SK-N-SH treated with all-trans-retinoic acid at 6 μM for 48 hours (cell line): ENCODE results near the gene SCUBE2.

Source experiments
- ATAC-seq: fragments of 200-7000 bp; cut with Tn5 transposase; 3 replicates; pipeline ENCODE4 v1.9.1; 2020; ENCODE audit warnings: mild to moderate bottlenecking, moderate library complexity
- ARNTL ChIP-seq: fragments of 450-650 bp; formaldehyde crosslinking; IDR thresholded peaks from 2 replicates; pipeline ENCODE4 v1.5.0; 2020; ENCODE audit warnings: low read depth, mild to moderate bottlenecking, moderate library complexity, borderline replicate concordance
- BACH2 ChIP-seq: fragments of 250-450 bp; sonication (Bioruptor Pico); IDR thresholded peaks from 2 replicates; pipeline ENCODE4 v1.9.0; 2021; ENCODE audit warnings: mild to moderate bottlenecking, borderline replicate concordance
- CSDC2 ChIP-seq: fragments of 250-450 bp; sonication (Bioruptor Pico); IDR thresholded peaks from 2 replicates; pipeline ENCODE4 v1.5.0; 2020; ENCODE audit warnings: mild to moderate bottlenecking, moderate library complexity
- ESRRG ChIP-seq: fragments of 250-450 bp; sonication (Bioruptor Pico); IDR thresholded peaks from 2 replicates; pipeline ENCODE4 v1.6.1; 2021; ENCODE audit warnings: mild to moderate bottlenecking
- GLIS3 ChIP-seq: fragments of 250-450 bp; sonication (Bioruptor Pico); IDR thresholded peaks from 2 replicates; pipeline ENCODE4 v1.5.0; 2020; ENCODE audit warnings: mild to moderate bottlenecking, moderate library complexity
- ISL1 ChIP-seq: fragments of 250-450 bp; sonication (Bioruptor Pico); IDR thresholded peaks from 2 replicates; pipeline ENCODE4 v2.1.2; 2022; ENCODE audit warnings: mild to moderate bottlenecking, moderate library complexity
- OSR1 ChIP-seq: fragments of 250-450 bp; sonication (Bioruptor Pico); IDR thresholded peaks from 2 replicates; pipeline ENCODE4 v1.8.0; 2022; ENCODE audit warnings: moderate library complexity, mild to moderate bottlenecking, inconsistent platforms
- PPARA ChIP-seq: fragments of 250-450 bp; sonication (Bioruptor Pico); IDR thresholded peaks from 2 replicates; pipeline ENCODE4 v1.5.0; 2020; ENCODE audit warnings: mild to moderate bottlenecking, borderline replicate concordance
- RARB ChIP-seq: fragments of 250-450 bp; sonication (Bioruptor Pico); IDR thresholded peaks from 2 replicates; pipeline ENCODE4 v1.8.0; 2021; ENCODE audit warnings: mild to moderate bottlenecking, moderate library complexity
- SNAI2 ChIP-seq: fragments of 250-450 bp; sonication (Bioruptor Pico); IDR thresholded peaks from 2 replicates; pipeline ENCODE4 v1.5.0; 2020; ENCODE audit warnings: mild to moderate bottlenecking, moderate library complexity
- TCF4 ChIP-seq: fragments of 250-450 bp; sonication (Bioruptor Pico); IDR thresholded peaks from 2 replicates; pipeline ENCODE4 v1.8.0; 2021; ENCODE audit warnings: mild to moderate bottlenecking, moderate library complexity, borderline replicate concordance
- TOX ChIP-seq: fragments of 250-450 bp; sonication (Bioruptor Pico); IDR thresholded peaks from 2 replicates; pipeline ENCODE4 v1.8.0; 2021; ENCODE audit warnings: mild to moderate bottlenecking, moderate library complexity, borderline replicate concordance
- ZC3H10 ChIP-seq: fragments of 250-450 bp; sonication (Bioruptor Pico); IDR thresholded peaks from 2 replicates; pipeline ENCODE4 v1.5.1; 2021; ENCODE audit warnings: mild to moderate bottlenecking, moderate library complexity
- ZFP3 ChIP-seq: fragments of 250-450 bp; sonication (Bioruptor Pico); IDR thresholded peaks from 2 replicates; pipeline ENCODE4 v1.5.0; 2020; ENCODE audit warnings: mild to moderate bottlenecking, moderate library complexity
- ZFP30 ChIP-seq: fragments of 450-650 bp; formaldehyde crosslinking; IDR thresholded peaks from 2 replicates; pipeline ENCODE4 v1.5.0; 2022; ENCODE audit warnings: mild to moderate bottlenecking, moderate library complexity
- ZNF565 ChIP-seq: fragments of 450-650 bp; formaldehyde crosslinking; conservative IDR thresholded peaks from 2 replicates; pipeline ENCODE4 v1.5.0; 2020; ENCODE audit warnings: low read depth, mild to moderate bottlenecking, moderate library complexity
- ZNF70 ChIP-seq: fragments of 450-650 bp; formaldehyde crosslinking; IDR thresholded peaks from 2 replicates; pipeline ENCODE4 v1.5.0; 2020; ENCODE audit warnings: mild to moderate bottlenecking, moderate library complexity
- ZNF8 ChIP-seq: fragments of 450-650 bp; formaldehyde crosslinking; IDR thresholded peaks from 2 replicates; pipeline ENCODE4 v1.5.0; 2020; ENCODE audit warnings: mild to moderate bottlenecking, moderate library complexity
- TF ChIP-seq, protein P1 (sequence below): fragments of 250-450 bp; sonication (Bioruptor Pico); IDR thresholded peaks from 2 replicates; pipeline ENCODE4 v1.5.0; 2020; ENCODE audit warnings: mild to moderate bottlenecking, moderate library complexity
- TF ChIP-seq, protein P2 (sequence below): fragments of 250-450 bp; sonication (Bioruptor Pico); IDR thresholded peaks from 2 replicates; pipeline ENCODE4 v1.8.0; 2021; ENCODE audit warnings: low read depth, mild to moderate bottlenecking, moderate library complexity, borderline replicate concordance
- TF ChIP-seq, protein P3 (sequence below): fragments of 250-450 bp; sonication (Bioruptor Pico); IDR thresholded peaks from 2 replicates; pipeline ENCODE4 v1.5.1; 2021; ENCODE audit warnings: mild to moderate bottlenecking, moderate library complexity
- TF ChIP-seq, protein P4 (sequence below): fragments of 250-450 bp; sonication (Bioruptor Pico); IDR thresholded peaks from 2 replicates; pipeline ENCODE4 v1.8.0; 2020; ENCODE audit warnings: mild to moderate bottlenecking, moderate library complexity, borderline replicate concordance
- TF ChIP-seq, protein P5 (sequence below): fragments of 250-450 bp; sonication (Bioruptor Pico); IDR thresholded peaks from 2 replicates; pipeline ENCODE4 v1.5.1; 2020; ENCODE audit warnings: low read depth, mild to moderate bottlenecking, moderate library complexity

Gene SCUBE2

DNA sequence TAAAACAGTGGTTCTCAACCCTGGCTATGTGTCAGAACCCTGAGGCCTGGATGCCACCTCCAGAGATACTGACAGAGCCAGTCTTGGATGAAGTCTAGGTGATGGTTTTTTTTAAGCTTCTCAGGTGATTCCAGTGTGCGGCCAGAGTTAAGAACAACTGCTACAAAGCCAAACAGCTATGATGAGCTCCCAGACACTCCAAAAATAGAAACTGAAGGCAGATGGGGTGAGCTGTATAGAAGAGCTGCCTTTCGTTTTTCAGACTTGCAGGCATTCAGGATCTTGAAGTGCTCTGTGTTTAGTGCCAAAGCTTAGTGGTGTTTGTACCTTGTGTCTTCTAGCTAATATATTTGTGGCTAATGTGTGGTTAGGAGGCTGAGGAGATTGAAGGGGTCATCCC, 14.2 kb downstream of the SCUBE2 start:
- no peak for TF ChIP-seq TCF4 (CRISPR knock-in tag)
- TF ChIP-seq SNAI2: no peak
- TF ChIP-seq, protein P1, sequence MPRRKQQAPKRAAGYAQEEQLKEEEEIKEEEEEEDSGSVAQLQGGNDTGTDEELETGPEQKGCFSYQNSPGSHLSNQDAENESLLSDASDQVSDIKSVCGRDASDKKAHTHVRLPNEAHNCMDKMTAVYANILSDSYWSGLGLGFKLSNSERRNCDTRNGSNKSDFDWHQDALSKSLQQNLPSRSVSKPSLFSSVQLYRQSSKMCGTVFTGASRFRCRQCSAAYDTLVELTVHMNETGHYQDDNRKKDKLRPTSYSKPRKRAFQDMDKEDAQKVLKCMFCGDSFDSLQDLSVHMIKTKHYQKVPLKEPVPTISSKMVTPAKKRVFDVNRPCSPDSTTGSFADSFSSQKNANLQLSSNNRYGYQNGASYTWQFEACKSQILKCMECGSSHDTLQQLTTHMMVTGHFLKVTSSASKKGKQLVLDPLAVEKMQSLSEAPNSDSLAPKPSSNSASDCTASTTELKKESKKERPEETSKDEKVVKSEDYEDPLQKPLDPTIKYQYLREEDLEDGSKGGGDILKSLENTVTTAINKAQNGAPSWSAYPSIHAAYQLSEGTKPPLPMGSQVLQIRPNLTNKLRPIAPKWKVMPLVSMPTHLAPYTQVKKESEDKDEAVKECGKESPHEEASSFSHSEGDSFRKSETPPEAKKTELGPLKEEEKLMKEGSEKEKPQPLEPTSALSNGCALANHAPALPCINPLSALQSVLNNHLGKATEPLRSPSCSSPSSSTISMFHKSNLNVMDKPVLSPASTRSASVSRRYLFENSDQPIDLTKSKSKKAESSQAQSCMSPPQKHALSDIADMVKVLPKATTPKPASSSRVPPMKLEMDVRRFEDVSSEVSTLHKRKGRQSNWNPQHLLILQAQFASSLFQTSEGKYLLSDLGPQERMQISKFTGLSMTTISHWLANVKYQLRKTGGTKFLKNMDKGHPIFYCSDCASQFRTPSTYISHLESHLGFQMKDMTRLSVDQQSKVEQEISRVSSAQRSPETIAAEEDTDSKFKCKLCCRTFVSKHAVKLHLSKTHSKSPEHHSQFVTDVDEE (CRISPR knock-in tag): no peak
- no peak for TF ChIP-seq OSR1 (CRISPR knock-in tag)
- no peak for TF ChIP-seq ZNF70 (CRISPR knock-in tag)
- no peak for TF ChIP-seq TOX (CRISPR knock-in tag)
- TF ChIP-seq, protein P2, sequence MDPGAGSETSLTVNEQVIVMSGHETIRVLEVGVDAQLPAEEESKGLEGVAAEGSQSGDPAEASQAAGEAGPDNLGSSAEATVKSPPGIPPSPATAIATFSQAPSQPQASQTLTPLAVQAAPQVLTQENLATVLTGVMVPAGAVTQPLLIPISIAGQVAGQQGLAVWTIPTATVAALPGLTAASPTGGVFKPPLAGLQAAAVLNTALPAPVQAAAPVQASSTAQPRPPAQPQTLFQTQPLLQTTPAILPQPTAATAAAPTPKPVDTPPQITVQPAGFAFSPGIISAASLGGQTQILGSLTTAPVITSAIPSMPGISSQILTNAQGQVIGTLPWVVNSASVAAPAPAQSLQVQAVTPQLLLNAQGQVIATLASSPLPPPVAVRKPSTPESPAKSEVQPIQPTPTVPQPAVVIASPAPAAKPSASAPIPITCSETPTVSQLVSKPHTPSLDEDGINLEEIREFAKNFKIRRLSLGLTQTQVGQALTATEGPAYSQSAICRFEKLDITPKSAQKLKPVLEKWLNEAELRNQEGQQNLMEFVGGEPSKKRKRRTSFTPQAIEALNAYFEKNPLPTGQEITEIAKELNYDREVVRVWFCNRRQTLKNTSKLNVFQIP (CRISPR knock-in tag): no peak
- TF ChIP-seq RARB (CRISPR knock-in tag): no peak
- TF ChIP-seq ZC3H10 (CRISPR knock-in tag): no peak
- TF ChIP-seq, protein P3, sequence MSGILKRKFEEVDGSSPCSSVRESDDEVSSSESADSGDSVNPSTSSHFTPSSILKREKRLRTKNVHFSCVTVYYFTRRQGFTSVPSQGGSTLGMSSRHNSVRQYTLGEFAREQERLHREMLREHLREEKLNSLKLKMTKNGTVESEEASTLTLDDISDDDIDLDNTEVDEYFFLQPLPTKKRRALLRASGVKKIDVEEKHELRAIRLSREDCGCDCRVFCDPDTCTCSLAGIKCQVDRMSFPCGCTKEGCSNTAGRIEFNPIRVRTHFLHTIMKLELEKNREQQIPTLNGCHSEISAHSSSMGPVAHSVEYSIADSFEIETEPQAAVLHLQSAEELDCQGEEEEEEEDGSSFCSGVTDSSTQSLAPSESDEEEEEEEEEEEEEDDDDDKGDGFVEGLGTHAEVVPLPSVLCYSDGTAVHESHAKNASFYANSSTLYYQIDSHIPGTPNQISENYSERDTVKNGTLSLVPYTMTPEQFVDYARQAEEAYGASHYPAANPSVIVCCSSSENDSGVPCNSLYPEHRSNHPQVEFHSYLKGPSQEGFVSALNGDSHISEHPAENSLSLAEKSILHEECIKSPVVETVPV: no peak
- TF ChIP-seq, protein P4, sequence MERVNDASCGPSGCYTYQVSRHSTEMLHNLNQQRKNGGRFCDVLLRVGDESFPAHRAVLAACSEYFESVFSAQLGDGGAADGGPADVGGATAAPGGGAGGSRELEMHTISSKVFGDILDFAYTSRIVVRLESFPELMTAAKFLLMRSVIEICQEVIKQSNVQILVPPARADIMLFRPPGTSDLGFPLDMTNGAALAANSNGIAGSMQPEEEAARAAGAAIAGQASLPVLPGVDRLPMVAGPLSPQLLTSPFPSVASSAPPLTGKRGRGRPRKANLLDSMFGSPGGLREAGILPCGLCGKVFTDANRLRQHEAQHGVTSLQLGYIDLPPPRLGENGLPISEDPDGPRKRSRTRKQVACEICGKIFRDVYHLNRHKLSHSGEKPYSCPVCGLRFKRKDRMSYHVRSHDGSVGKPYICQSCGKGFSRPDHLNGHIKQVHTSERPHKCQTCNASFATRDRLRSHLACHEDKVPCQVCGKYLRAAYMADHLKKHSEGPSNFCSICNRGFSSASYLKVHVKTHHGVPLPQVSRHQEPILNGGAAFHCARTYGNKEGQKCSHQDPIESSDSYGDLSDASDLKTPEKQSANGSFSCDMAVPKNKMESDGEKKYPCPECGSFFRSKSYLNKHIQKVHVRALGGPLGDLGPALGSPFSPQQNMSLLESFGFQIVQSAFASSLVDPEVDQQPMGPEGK: no peak
- no peak for TF ChIP-seq ZFP30
- no peak for TF ChIP-seq BACH2 (CRISPR knock-in tag)
- no peak for TF ChIP-seq ISL1
- no peak for ATAC-seq

DNA sequence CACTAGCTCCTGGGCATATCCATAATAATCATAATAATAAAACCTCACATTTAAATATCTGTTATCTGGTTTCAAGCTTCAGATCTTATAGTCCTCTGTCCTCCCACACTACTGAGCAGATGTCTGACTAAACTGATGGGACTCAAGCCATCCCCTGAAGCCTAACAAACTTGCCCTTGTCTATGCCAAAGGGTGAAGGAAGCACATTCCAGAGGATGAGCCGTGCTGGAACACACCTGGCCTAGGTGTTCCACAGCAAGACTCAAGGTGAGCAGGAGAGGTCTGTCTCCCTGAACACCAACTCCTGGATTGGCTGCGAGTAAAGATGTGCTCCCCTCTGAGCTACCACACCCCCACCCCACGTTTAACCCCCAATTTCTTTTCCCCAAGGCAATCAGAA, 14.7 kb downstream of the SCUBE2 start:
- ATAC-seq: no peak
- TF ChIP-seq ZFP3 (CRISPR knock-in tag): no peak

DNA sequence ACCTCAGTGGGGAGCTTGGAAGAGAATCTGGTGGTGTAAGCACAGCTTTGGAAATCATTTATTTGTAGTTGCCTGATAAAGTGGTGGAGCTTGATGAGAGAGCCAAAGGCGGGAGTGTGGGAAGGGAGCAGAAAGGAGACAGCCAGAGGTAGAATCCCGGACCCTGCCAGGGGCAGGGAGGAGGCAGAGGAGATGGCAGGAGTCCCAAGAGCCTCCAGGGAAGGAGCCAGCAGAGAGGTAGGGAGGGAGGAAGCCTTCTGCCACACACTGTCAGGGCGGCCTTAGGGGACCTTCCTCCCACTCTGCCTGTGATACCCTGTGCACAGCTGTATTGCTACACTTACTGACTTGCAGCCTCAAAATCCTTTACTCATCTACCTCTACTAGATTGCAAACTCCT, 15.4 kb downstream of the SCUBE2 start:
- no peak for ATAC-seq
- TF ChIP-seq ZNF8 (no peak), TOX (CRISPR knock-in tag) (no peak), ARNTL (CRISPR knock-in tag) (no peak), BACH2 (CRISPR knock-in tag) (no peak), ZNF70 (CRISPR knock-in tag) (no peak), PPARA (CRISPR knock-in tag) (no peak), ISL1 (no peak), OSR1 (CRISPR knock-in tag) (no peak), TCF4 (CRISPR knock-in tag) (no peak), ZNF565 (CRISPR knock-in tag) (no peak), SNAI2 (no peak), CSDC2 (CRISPR knock-in tag) (no peak), GLIS3 (CRISPR knock-in tag) (no peak), ESRRG (CRISPR knock-in tag) (no peak)
- TF ChIP-seq, protein P4: no peak
- TF ChIP-seq, protein P2 (CRISPR knock-in tag): no peak
- TF ChIP-seq, protein P1 (CRISPR knock-in tag): no peak
- TF ChIP-seq, protein P5, sequence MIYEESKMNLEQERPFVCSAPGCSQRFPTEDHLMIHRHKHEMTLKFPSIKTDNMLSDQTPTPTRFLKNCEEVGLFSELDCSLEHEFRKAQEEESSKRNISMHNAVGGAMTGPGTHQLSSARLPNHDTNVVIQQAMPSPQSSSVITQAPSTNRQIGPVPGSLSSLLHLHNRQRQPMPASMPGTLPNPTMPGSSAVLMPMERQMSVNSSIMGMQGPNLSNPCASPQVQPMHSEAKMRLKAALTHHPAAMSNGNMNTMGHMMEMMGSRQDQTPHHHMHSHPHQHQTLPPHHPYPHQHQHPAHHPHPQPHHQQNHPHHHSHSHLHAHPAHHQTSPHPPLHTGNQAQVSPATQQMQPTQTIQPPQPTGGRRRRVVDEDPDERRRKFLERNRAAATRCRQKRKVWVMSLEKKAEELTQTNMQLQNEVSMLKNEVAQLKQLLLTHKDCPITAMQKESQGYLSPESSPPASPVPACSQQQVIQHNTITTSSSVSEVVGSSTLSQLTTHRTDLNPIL: no peak
